Ovary (tissue), 3 donors: Measurements from ENCODE around the gene CRYBA2.

Experiments
- CTCF ChIP-seq, 3 donors: fragments of 450-650 bp in 2 of 3; fragments of 200-600 bp in 1 of 3; IDR thresholded peaks; one replicate each; pipeline versions ENCODE4 v1.5.1 to v1.8.0; 2016 to 2022; ENCODE audit warnings: antibody characterized with exemption in 3 of 3, mild to moderate bottlenecking in 1 of 3
- POLR2A ChIP-seq: fragments of 450-650 bp; IDR thresholded peaks from one replicate; pipeline ENCODE4 v1.6.1; 2017; ENCODE audit warnings: antibody characterized with exemption, mild to moderate bottlenecking, moderate library complexity
- donor health status: DM: no; HTN: no; CAD: no.

DNA sequence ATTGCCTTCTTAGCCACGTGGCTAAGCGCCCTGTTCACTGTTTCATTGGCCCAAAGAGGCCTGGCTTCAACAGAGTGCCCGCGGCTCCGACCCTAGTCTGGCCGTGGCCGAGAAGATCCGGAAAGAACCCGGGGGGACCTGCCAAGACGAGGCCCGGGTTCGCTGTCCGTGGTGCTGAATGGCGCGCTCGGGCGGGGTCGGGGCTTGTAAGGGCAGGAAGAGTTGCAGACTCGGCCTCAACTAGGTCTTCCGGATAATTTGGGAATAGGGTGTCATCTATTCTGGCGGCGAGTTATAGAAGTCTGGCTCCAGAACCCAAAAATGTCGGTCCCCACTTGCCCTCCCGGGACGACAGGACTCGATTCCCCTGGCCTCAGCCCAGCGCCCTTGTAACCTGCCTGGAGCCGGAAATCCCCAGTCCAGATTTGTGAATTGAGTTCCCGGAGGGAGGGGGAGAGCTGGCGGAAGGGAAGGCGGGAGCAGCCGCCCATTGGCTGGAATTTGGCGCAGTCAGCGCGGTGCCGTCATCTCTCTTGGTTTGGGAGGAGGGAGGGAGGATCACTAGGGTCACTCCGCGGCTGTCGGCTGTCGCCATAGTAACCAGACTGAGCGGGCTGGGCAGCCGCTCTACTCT lies 30.2 kb downstream of the CRYBA2 start:
- TF ChIP-seq CTCF (IDR thresholded peaks at IDR 0.05) = no peak
- TF ChIP-seq POLR2A = no peak
